MM.1S (cell line): ENCODE measurements around the gene CASP7.

ENCODE experiments used
- CTCF ChIP-seq: fragments of 300-600 bp; sonication (generic); IDR thresholded peaks from 2 replicates; pipeline ENCODE4 v1.5.1; 2016; ENCODE audit warnings: antibody characterized with exemption, low read length, mixed read lengths
- EZH2 ChIP-seq: fragments of 300-600 bp; sonication (generic); optimal IDR thresholded peaks from 2 replicates; pipeline ENCODE3; 2017; ENCODE audit warnings: low read depth, mild to moderate bottlenecking, antibody characterized with exemption, low read length, mixed read lengths
- EZH2phosphoT487 ChIP-seq: fragments of 300-600 bp; sonication (generic); IDR thresholded peaks from 2 replicates; pipeline ENCODE4 v1.6.1; 2018; ENCODE audit warnings: antibody characterized with exemption, low read length

DNA sequence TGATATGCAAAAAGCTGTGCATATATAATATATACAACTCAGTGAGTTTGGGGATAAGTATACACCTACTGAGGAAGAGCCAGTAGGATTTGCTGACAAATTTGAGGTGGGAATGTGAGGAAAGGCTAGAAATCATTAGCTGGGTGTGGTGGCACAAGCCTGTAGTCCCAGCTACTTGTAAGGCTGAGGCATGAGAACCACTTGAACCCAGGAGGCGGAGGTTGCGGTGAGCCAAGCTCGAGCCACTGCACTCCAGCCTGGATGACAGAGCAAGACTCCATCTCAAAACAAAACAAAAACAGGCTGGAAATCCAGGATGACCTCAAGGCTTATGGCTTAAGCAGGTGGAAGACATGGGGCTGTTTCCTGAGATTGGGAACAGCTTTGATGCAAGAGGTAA is 61.1 kb downstream of the CASP7 start:
- TF ChIP-seq CTCF (no peak), EZH2phosphoT487 (no peak), EZH2 (no peak)
